Suprapubic skin (tissue), 3 donors: ENCODE data around the gene TEKT3.

Experiments
- CTCF ChIP-seq, 2 donors: fragments of 200-600 bp in 1 of 2; fragments of 450-650 bp in 1 of 2; sonication (generic) in 1 of 2; IDR thresholded peaks; one replicate each; pipeline ENCODE4 v1.5.1; 2016 to 2019; ENCODE audit warnings: antibody characterized with exemption in 2 of 2, mild to moderate bottlenecking in 1 of 2, moderate library complexity in 1 of 2
- POLR2A ChIP-seq, 2 donors: fragments of 450-650 bp; IDR thresholded peaks; one replicate each; pipeline ENCODE4 v1.6.1; 2017; ENCODE audit warnings: antibody characterized with exemption in 2 of 2, mild to moderate bottlenecking in 2 of 2, moderate library complexity in 2 of 2

DNA sequence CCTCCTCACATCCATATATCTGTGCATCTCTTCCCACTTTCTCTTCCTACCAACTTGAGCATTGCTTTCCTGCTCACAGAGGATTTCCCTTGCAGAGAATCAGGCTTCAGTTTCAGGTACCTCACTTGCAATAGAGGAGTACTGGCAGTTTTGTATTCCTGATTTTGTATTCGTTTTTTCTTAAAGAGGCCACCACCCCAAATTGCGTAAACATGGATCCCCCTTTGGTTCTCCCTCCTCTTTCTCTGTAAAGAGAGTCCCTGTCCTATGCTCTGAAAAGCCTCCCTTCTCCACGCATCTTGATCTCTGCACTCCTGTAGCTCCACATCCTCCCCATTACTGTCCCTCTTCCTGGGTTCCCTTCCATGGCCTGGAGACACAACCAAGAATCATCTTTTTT, 32.2 kb downstream of the TEKT3 start:
- TF ChIP-seq POLR2A (IDR thresholded peaks at IDR 0.05) (no peak), CTCF (IDR thresholded peaks at IDR 0.05) (no peak)
